ENCODE measurements around the gene JAKMIP3.

Gene JAKMIP3

DNA sequence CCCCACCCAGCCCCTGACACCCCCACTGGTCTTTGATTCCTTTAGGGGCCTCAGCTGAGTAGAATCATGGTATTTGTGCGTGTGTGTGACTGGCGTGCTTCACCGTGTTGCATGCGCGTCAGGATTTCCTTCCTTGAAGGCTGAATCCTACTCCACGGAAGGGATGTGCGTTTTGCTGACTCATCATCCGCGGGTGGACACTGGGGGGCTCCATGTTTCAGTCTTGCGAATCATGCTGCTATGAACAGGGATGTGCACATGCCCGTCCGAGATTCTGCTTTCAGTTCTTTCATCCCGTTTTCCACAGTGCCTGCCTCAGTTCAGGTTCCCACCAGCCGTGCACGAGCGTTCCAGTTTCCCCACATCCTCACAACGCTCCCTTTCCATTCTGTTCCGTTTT, 20.9 kb upstream of the JAKMIP3 start:
- DNase-seq = no peak

DNA sequence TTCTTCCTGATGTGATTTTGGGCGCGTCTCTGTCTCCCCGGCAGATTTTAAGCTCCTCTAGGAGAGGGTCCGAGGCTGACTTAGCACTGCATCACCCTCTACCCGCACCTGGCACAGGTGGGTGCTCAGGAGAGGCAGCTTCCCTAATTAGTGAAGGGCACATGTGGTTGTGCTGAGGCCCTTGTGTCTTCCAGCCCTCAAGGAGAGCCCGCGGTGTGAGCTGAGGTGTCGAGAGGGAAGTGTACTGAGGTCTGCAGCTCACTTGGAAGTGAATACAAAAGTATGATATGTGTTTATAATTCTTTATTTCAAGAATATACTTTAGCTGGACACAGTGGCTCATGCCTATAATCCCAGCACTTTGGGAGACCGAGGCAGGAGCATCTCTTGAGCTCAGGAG, 20.4 kb upstream of the JAKMIP3 start:
- no peak for DNase-seq

GRCh38 chr10:132047575-132048293, 18.0 kb upstream of the JAKMIP3 start:
- DNase-seq = no peak

DNA sequence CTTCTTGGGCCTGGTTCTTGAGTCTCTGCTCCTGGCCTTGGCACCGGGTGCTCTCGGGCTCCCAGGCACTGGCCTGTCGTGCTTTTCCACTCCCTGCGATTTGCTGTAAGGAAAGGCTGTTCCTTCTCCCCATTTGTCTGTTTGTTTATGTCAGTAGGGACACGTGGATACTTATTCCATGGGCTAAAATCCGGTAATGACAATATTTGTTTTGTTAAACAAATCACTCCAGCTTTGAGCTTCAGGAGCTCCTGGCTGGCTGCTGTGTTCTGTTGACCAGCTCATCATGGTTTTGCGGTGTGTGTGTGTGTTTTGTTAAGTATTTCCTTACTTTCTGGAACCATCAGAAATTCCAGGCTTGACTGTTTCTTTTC, 17.5 kb upstream of the JAKMIP3 start:
- DNase-seq = no peak

DNA sequence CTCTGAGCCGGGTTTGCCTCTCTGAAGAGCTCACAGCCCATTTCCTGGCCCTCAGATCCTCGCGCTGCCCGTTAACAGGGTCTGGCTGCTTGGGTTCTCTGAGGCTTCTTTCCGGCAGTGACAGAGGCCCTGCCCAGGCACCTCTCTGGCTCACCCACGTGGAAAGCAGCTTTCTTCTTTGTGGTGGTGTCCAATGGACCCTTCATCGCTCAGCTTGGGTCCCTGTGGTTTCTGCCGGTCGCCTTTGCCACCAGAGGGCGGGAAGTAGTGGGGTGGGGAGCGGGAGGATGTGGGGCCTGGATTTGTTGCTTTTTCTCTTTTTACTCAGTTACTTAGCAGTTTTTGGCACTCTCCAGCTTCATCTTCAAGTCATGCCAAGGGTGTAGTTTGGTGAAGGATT, 15.6 kb upstream of the JAKMIP3 start:
- no peak for DNase-seq

GRCh38 chr10:132052124-132052523, 13.6 kb upstream of the JAKMIP3 start:
- no peak for DNase-seq

DNA sequence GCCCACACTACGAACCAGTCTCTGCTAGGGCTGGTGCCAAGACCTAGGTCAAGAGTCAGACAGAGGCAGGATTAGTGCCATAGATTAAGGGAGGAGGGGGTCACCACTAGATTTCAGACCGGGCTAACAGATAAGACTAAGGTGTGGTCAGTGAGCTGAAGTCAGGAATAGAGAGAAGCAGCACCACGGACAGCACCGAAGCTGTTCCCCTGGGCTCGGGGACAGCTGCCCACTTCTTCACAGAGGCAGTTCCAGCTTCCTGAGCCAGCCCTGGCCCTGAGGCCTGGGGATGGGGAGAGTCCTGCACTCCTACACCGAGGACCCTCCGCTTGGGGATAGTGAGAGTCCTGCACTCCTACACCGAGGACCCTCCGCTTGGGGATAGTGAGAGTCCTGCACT, 11.2 kb upstream of the JAKMIP3 start:
- DNase-seq = no peak

- no peak for DNase-seq
Measured at GRCh38 chr10:132055616-132056015, 10.1 kb upstream of the JAKMIP3 start.

GRCh38 chr10:132056663-132057062, 9.1 kb upstream of the JAKMIP3 start:
- no peak for DNase-seq

DNA sequence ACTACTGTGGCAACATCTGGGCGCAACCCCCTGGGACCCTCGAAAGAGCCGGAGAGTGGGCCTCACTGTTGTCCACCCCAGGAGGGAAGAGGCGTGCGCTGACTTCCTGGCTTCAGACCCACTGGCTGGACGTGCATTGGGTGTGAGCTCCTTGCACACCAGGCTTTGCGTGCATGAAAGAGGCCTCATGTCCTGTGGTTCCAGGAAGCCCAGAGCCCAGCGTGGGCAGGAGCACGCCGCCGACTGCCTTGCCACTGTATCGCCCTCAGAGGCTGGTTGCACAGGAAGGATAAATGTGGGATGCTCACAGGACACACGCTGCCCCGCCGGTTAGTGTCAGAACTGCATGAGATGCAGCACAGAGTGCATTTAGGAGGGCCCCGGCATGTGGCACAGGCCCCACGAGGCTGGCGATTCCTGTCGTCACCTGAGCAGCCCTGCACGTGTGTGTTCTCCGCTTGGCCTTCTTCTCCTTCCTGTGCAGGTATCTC, 8.5 kb upstream of the JAKMIP3 start:
- no peak for DNase-seq

- no peak for DNase-seq
Measured at GRCh38 chr10:132058111-132058745, 7.5 kb upstream of the JAKMIP3 start.

- no peak for DNase-seq
Measured at GRCh38 chr10:132058793-132059759, 6.7 kb upstream of the JAKMIP3 start.

GRCh38 chr10:132059760-132060508, 5.8 kb upstream of the JAKMIP3 start:
- DNase-seq = no peak

DNA sequence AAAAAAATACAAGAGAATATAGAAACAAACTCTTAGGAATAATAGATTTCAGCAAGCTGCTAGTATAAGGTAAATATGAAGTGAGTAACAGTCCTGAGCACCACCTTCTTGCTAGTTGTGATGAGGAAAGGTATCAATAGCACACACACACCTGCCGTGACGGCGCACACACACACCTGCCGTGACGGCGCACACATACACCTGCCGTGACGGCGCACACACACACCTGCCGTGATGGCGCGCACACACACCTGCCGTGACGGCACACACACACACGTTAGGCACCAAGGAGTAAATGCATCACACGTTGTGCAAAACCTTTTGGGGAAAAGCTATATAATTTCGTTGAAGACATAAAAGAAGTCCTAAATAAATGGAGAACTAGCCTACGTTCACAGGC, 4.7 kb upstream of the JAKMIP3 start:
- DNase-seq = no peak

DNA sequence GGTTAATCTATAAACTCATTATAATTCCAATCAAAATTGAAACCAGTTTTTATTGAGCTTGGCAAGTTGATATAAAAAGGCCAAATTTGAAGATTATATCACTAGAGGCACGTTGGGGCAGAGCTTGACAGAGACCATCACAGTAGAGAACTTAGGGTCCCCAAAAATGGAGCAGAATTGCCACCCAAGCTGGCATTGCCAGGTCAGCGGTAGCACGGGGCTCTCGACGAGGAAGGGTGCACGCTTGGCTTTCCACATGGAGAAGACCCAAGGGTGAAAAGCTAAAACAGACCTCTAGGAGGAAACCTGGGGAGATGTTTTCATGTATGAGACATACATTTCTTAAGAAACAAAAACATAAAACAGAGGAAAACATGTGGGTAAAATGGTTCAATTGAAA, 4.3 kb upstream of the JAKMIP3 start:
- no peak for DNase-seq

DNA sequence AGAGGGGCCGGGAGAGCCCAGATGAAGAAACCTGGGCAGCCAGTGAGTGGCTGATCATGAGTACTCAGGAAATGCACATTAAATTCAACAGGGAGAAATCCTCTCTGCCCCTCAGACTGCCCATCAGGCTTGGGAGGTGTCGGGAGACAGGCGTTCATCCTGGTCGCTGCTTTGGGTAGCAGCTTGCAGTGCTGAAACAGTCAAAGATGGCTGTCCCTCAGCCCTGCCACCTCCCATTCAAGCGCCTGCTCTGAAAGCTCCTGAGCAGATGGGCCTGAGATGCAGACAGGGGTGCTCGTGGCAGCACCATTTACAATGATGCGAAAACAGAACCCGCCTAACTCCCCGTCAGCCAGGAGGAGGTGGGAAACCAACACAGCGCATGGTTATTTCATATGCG, 3.6 kb upstream of the JAKMIP3 start:
- DNase-seq = no peak

GRCh38 chr10:132062641-132063390, 2.9 kb upstream of the JAKMIP3 start:
- no peak for DNase-seq

DNA sequence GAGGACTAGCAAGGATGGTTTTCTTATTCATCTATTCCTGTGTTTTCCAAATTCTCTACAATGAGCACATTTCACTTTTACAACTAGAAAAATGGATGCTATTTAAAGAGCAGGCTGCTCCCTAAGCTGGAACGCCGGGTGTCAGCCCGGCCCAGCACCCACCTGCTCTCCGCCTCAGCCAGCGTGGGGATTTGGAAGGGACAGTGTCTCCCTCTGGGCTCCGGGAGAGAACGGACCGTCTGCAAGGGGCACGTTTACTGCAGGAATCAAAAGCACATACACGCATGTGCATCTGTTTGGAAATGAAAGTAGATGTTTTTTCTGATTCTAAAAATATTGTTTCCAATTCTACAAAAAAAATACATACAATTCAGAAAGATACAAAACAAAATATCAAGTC, 2.3 kb upstream of the JAKMIP3 start:
- no peak for DNase-seq

- no peak for DNase-seq
Measured at GRCh38 chr10:132064082-132064755, 1.5 kb upstream of the JAKMIP3 start.

GRCh38 chr10:132064771-132065437, 842 bp upstream of the JAKMIP3 start:
- no peak for DNase-seq

DNA sequence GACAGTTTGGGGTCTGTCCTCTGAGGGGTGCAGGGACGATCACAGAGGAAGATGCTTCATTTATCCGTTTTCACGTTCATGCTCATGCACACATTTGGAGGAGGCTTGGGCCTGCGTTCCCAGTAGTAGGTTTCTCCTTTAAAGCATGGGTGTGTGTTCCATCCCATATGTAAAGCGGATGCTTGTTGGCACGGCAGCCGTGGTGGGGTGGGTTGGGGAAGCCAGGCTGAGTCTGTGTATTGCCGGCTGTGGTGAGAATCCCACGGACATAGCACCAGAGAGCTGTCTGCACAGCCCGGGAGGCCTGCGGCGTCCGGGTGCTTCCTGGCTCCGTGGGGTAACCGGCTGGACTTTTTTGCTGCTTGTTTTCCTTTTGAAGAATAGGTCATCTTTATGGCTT, 440 bp downstream of the JAKMIP3 start:
- no peak for DNase-seq

Data from activated CD4-positive, alpha-beta T cell treated with anti-CD3 and anti-CD28 coated beads, Interleukin-2, amount 50 U/mL, for 16 hours (primary cell).